Thoracic aorta (tissue), 2 donors: Measurements from ENCODE around the gene RAB30. TPM values are rescaled to one million over a fixed set of nuclear protein-coding genes. Genes with fewer than 3 reads are reported as not detected.

Source experiments
- ATAC-seq: fragments of 150-250 bp; one replicate; pipeline ENCODE4 v1.8.0; 2017; ENCODE audit warnings: low read depth; ENCODE audit not compliant: insufficient number of reproducible peaks, low FRiP score
- DNase-seq: peaks from one replicate; pipeline ENCODE4 v3.0.0-alpha.2; 2020; ENCODE audit warnings: low spot score
- H3K27ac ChIP-seq, 2 donors: fragments of 200-600 bp; sonication (generic); 1 replicate in 1 of 2; 2 replicates in 1 of 2; pipeline ENCODE4 v1.5.1; 2016; ENCODE audit warnings: mild to moderate bottlenecking in 2 of 2, moderate library complexity in 2 of 2
- H3K27me3 ChIP-seq: fragments of 200-600 bp; sonication (generic); replicated peaks from 2 replicates; pipeline ENCODE4 v1.6.0; 2016; ENCODE audit warnings: mild to moderate bottlenecking; ENCODE audit not compliant: insufficient read depth
- H3K36me3 ChIP-seq: fragments of 200-600 bp; sonication (generic); one replicate; pipeline ENCODE4 v1.5.1; 2016
- H3K4me1 ChIP-seq, 2 donors: fragments of 200-600 bp; sonication (generic); 1 replicate in 1 of 2; 2 replicates in 1 of 2; pipeline versions ENCODE4 v1.5.1 to v1.6.0; 2016; ENCODE audit warnings: low read depth in 2 of 2, mild to moderate bottlenecking in 1 of 2; ENCODE audit not compliant: control insufficient read depth in 1 of 2
- H3K4me3 ChIP-seq: fragments of 200-600 bp; sonication (generic); 2 replicates; pipeline ENCODE4 v1.5.1; 2016; ENCODE audit warnings: mild to moderate bottlenecking
- H3K9me3 ChIP-seq: fragments of 200-600 bp; sonication (generic); 2 replicates; pipeline ENCODE4 v1.5.1; 2016
- total RNA-seq, 2 donors: library from RNA; depleted of rRNA; stranded (reverse); fragments of >200 nt; gene quantifications; one replicate each; pipeline versions ENCODE4 v1.1.0 to v1.2.3, GENCODE V29; 2016
- TF ChIP-seq, protein P1 (sequence below): fragments of 200-600 bp; sonication (generic); IDR thresholded peaks from one replicate; pipeline ENCODE4 v1.5.1; 2019; ENCODE audit warnings: antibody characterized with exemption

RAB30 gene
- total RNA-seq, 2 donors from 2014 or later: 16.6 to 25.7 TPM

DNA sequence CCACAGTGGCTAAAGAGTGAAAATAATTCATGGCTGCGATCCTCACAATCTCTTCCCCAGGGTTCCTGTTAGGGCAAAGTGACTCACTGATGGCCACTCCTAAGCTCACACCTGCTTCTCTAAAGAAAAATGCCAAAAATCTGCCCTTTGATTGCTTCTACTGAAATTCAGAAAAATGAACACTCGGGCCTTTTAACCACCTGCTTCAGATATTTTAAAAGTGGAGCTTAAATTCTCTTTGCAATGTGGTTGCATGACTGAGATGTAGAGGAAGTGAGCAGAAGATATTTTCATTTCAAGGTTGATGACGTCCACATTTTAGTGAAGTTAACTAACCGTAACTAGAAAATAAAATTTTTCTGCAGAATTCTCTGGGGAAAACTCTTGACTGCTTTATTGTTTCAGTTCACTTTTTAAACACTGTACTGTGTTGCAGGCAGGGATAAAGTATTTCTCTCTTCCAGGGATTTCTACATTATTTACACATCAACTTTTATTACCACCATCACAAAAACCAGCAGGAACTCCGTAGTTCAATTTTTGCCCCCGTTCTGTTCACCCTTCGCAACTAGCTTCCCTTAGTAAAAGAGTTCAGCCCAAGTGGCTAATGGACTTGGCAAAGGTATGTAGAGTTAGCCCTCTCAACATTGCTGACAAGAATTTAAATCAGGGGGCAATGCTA lies 8.5 kb downstream of the RAB30 start:
- H3K4me3 ChIP-seq: peak overlapping the region; percentile 65

DNA sequence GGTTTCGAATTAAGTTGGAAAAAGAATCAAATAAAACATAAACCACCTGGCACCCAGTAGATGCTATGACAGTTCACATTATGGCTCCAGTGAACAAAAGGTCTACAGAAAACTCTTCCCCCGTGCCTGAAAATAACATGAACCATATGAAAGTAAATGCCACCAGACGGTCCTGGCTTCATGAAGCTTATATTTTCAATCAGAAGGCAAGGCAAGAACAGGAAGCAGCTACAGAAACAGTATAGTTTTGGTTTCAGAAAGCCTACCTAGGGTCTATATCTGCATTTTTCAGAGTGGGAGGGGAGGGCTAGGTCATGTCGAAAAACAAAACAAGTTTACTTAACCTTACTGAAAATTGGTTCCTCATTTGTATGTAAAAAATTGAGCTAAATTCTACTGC lies 9.8 kb downstream of the RAB30 start:
- Histone ChIP-seq H3K27me3 (no peaks in the 10 kb centered on the region), H3K36me3 (no peaks in the 10 kb centered on the region), H3K9me3 (no peaks in the 10 kb centered on the region), H3K4me3 (no peak overlapping the region), H3K4me1 (peaks cover 11 to 31% of the 10 kb centered on the region in 2 donors), H3K27ac (no peak overlapping the region)
- TF ChIP-seq, protein P1, sequence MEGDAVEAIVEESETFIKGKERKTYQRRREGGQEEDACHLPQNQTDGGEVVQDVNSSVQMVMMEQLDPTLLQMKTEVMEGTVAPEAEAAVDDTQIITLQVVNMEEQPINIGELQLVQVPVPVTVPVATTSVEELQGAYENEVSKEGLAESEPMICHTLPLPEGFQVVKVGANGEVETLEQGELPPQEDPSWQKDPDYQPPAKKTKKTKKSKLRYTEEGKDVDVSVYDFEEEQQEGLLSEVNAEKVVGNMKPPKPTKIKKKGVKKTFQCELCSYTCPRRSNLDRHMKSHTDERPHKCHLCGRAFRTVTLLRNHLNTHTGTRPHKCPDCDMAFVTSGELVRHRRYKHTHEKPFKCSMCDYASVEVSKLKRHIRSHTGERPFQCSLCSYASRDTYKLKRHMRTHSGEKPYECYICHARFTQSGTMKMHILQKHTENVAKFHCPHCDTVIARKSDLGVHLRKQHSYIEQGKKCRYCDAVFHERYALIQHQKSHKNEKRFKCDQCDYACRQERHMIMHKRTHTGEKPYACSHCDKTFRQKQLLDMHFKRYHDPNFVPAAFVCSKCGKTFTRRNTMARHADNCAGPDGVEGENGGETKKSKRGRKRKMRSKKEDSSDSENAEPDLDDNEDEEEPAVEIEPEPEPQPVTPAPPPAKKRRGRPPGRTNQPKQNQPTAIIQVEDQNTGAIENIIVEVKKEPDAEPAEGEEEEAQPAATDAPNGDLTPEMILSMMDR: no peak
- no peak for DNase-seq
- ATAC-seq: no peak

More for the DNA sequence above, 8.5 kb downstream of the RAB30 start:
- Histone ChIP-seq H3K27me3 (no peaks in the 10 kb centered on the region), H3K9me3 (no peaks in the 10 kb centered on the region), H3K27ac (peak overlapping the region in 1 of 2 donors; percentile 14), H3K4me1 (peaks cover 11 to 31% of the 10 kb centered on the region in 2 donors), H3K36me3 (no peaks in the 10 kb centered on the region)
- DNase-seq (no peak), ATAC-seq (no peak)
- TF ChIP-seq, protein P1: no peak

DNA sequence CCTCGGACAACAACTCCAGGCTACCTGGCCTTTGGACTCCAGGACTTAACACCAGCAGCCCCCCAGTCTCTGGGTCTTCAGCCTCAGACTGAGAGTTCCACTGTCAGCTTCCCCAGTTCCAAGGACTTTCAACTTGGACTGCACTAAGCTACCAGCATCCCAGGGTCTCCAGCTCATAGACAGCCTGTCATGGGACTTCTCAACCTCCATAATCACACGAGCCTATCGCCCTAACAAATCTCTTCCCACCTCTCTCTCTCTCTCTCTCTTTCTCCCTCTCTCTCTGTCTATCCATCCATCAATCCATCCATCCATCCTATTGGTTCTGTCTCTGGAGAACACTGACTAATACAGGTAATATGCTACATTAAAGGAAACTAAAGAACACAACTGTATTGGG lies 10.7 kb downstream of the RAB30 start:
- Histone ChIP-seq H3K27ac (no peak overlapping the region), H3K27me3 (no peaks in the 10 kb centered on the region), H3K9me3 (no peaks in the 10 kb centered on the region), H3K36me3 (no peaks in the 10 kb centered on the region), H3K4me3 (no peak overlapping the region), H3K4me1 (peaks cover 10 to 34% of the 10 kb centered on the region in 2 donors)
- no peak for DNase-seq
- no peak for ATAC-seq
- TF ChIP-seq, protein P1: no peak

DNA sequence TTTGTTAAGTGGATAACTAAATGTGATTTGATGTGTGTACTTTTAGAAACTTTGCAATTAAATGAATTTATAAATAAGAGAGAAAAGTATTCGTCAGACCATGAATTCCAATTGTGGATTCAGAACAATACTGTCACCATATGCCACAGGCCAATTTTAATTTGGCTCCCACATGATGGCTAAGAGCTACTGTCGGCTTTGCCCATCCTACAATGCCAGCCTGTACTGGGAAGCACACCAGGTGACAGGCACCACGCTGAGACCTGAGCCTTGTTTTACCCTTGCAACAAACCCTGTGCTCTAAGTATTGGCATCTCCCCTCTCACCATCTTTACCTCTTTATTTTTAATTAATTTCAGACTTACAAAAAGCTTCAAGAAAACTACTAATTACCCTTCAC lies 14.0 kb downstream of the RAB30 start:
- Histone ChIP-seq H3K27me3 (no peaks in the 10 kb centered on the region), H3K9me3 (no peaks in the 10 kb centered on the region), H3K36me3 (no peaks in the 10 kb centered on the region), H3K4me3 (no peak overlapping the region), H3K27ac (no peak overlapping the region), H3K4me1 (peaks cover 10 to 22% of the 10 kb centered on the region in 2 donors)
- TF ChIP-seq, protein P1: no peak
- no peak for DNase-seq
- ATAC-seq: no peak

DNA sequence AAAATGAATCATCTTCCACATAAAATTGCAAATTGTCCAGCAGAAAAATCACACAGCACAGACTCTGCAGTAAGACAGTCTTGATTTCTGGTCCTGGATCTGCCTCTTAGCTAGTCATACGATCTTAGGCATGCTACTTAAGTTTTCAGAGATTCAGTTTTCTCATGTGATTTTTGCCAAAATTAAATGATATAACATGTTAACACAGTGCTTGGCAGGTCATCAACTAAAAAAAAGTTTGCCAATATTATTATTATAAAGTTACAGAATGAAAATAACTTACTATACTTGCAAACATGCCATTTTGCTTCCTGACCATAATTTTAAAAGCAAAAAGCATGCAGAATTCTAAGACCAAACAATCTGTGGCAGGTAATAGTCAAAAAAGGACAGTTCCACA lies 15.1 kb downstream of the RAB30 start:
- no peaks in the 10 kb centered on the region for H3K9me3 ChIP-seq
- no peak overlapping the region for H3K27ac ChIP-seq
- TF ChIP-seq, protein P1: no peak
- H3K4me3 ChIP-seq: no peak overlapping the region
- H3K27me3 ChIP-seq: no peaks in the 10 kb centered on the region
- peaks cover 16 to 24% of the 10 kb centered on the region in 2 donors for H3K4me1 ChIP-seq
- H3K36me3 ChIP-seq: no peaks in the 10 kb centered on the region
- DNase-seq (no peak), ATAC-seq (no peak)
